ENCODE results near the gene MITF.

- TF ChIP-seq POLR2A (IDR thresholded peaks at IDR 0.05) (no peak), CTCF (IDR thresholded peaks at IDR 0.05) (no peak)
Measured at GRCh38 chr3:69914395-69914794, 175.1 kb downstream of the MITF start.
